Cardiac muscle cell (in vitro differentiated cells and primary cell): Measurements from ENCODE around the gene CD244. TPM values are rescaled to one million over a fixed set of nuclear protein-coding genes. Genes with fewer than 3 reads are reported as not detected.

Experiments used
- DNase-seq, 2 donors: peaks; one replicate each; pipeline versions ENCODE4 v3.0.0 to v3.0.0-alpha.2; 2010 to 2017; ENCODE audit warnings: low read depth in 1 of 2, low spot score in 1 of 2
- H3K27ac ChIP-seq: fragments of 200-600 bp; sonication (generic); 2 replicates; pipeline ENCODE4 v1.5.1; 2016
- H3K27me3 ChIP-seq: fragments of 200-600 bp; sonication (generic); 2 replicates; pipeline ENCODE4 v1.6.0; 2016; ENCODE audit warnings: control low read depth
- H3K36me3 ChIP-seq: fragments of 200-600 bp; sonication (generic); 2 replicates; pipeline ENCODE4 v1.5.1; 2016; ENCODE audit warnings: control low read depth
- H3K4me1 ChIP-seq: fragments of 200-600 bp; sonication (generic); 2 replicates; pipeline ENCODE4 v1.8.1; 2017; ENCODE audit warnings: low read depth, mild to moderate bottlenecking, mixed run types
- H3K4me3 ChIP-seq: fragments of 200-600 bp; sonication (generic); 2 replicates; pipeline ENCODE4 v1.5.1; 2016; ENCODE audit warnings: mild to moderate bottlenecking
- H3K9me3 ChIP-seq: fragments of 200-600 bp; sonication (generic); 2 replicates; pipeline ENCODE4 v1.5.1; 2017; ENCODE audit warnings: low read depth, mild to moderate bottlenecking, control low read depth
- polyA plus RNA-seq: library from polyadenylated mRNA; unstranded; fragments of >200 nt; fragmentation: Nextera tagmentation; extraction: Ambion mirVana; gene quantifications from 2 replicates; pipeline ENCODE4 v1.2.1, GENCODE V29; 2016
- total RNA-seq: library from RNA; depleted of rRNA; stranded (reverse); fragments of >200 nt; gene quantifications from 2 replicates; pipeline ENCODE4 v1.2.3, GENCODE V29; 2016
- TF ChIP-seq, protein P1 (sequence below): IDR thresholded peaks from 2 replicates; pipeline ENCODE4 v1.5.1; 2012; ENCODE audit warnings: low read depth, mild to moderate bottlenecking, low read length

The CD244 gene
- total and polyA plus RNA-seq, 2 experiments from 2014 or later, result 0.11 TPM; not detected in 1

- Histone ChIP-seq H3K27me3 (peaks cover 6% of the 10 kb centered on the region), H3K9me3 (no peaks in the 10 kb centered on the region), H3K4me1 (peaks cover 4% of the 10 kb centered on the region), H3K4me3 (no peak overlapping the region), H3K27ac (no peak overlapping the region), H3K36me3 (no peaks in the 10 kb centered on the region)
- TF ChIP-seq, protein P1, sequence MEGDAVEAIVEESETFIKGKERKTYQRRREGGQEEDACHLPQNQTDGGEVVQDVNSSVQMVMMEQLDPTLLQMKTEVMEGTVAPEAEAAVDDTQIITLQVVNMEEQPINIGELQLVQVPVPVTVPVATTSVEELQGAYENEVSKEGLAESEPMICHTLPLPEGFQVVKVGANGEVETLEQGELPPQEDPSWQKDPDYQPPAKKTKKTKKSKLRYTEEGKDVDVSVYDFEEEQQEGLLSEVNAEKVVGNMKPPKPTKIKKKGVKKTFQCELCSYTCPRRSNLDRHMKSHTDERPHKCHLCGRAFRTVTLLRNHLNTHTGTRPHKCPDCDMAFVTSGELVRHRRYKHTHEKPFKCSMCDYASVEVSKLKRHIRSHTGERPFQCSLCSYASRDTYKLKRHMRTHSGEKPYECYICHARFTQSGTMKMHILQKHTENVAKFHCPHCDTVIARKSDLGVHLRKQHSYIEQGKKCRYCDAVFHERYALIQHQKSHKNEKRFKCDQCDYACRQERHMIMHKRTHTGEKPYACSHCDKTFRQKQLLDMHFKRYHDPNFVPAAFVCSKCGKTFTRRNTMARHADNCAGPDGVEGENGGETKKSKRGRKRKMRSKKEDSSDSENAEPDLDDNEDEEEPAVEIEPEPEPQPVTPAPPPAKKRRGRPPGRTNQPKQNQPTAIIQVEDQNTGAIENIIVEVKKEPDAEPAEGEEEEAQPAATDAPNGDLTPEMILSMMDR, result no peak
- DNase-seq, result peak in 1 of 2 donors; percentile 10
Observed at GRCh38 chr1:160858507-160858906, 4.2 kb downstream of the CD244 start.

DNA sequence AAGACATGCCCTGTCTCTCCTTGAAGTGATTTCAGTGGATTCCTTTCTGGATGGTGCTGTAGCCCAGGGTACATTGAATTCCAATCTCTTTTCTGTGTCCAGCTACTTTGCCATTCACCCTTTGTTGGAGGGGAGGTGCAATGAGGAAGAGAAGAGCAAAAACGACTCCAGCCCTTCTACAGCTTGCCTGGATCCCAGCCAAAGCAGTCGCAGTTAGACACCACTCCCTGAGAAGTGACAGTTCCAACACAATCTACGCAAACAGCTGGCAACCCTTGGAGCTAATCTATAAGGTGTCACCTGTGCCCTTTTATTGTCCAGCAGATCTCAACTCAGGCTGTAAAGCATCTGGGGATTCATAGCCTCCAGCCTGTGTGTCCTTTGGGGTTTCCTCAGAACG is 4.6 kb downstream of the CD244 start:
- Histone ChIP-seq H3K4me1 (peaks cover 4% of the 10 kb centered on the region), H3K27ac (no peak overlapping the region), H3K27me3 (peaks cover 6% of the 10 kb centered on the region), H3K4me3 (no peak overlapping the region), H3K9me3 (no peaks in the 10 kb centered on the region), H3K36me3 (no peaks in the 10 kb centered on the region)
- no peak for DNase-seq
- TF ChIP-seq, protein P1, result no peak

DNA sequence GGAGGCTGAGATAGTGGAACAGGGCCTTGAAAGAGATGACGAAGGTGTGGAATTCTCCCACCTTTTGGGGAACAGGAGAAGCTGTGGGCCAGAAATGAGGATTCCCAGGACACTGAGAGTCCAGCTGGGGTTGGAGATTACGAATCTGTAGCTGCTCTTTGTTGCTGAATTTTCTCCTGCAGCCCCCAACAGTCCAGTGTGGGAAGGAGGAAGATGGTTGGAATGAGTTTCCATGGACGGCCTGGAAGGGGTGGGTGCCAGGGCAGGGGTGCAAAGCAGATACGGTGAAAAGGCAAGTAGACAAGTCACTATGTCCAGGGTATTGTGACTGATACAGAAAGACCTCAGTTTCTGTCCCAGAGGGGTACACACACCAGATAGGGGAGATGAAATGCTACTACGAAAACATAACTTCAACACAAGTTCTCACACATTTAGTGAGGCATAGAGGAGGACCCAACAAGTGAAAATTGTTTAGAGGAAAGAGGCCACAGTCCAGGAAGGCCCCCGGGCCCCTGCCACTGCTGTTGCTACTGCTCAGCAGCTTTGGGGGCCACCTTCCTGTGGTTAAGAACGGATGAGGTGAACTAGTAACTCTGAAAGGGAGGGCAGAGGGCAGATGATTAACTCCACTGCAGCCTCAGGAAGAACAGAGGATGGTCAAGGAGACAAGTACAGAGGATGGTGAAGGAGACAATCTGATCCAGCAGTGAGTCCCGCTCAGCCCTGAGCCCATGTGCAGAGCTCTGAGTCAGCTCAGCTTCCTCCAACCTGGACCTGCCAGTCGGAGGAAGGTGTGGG is 7.3 kb downstream of the CD244 start:
- DNase-seq, result no peak
- H3K27ac ChIP-seq, result no peak overlapping the region
- peaks cover 12% of the 10 kb centered on the region for H3K27me3 ChIP-seq
- H3K9me3 ChIP-seq, result no peaks in the 10 kb centered on the region
- no peaks in the 10 kb centered on the region for H3K36me3 ChIP-seq
- H3K4me1 ChIP-seq, result no peaks in the 10 kb centered on the region
- no peak overlapping the region for H3K4me3 ChIP-seq
- TF ChIP-seq, protein P1, result no peak

GRCh38 chr1:160853754-160854153 is 8.9 kb downstream of the CD244 start:
- DNase-seq, result no peak
- H3K4me1 ChIP-seq, result no peaks in the 10 kb centered on the region
- no peaks in the 10 kb centered on the region for H3K9me3 ChIP-seq
- TF ChIP-seq, protein P1, result no peak
- no peak overlapping the region for H3K4me3 ChIP-seq
- no peaks in the 10 kb centered on the region for H3K36me3 ChIP-seq
- H3K27ac ChIP-seq, result no peak overlapping the region
- peaks cover 14% of the 10 kb centered on the region for H3K27me3 ChIP-seq

- Histone ChIP-seq H3K9me3 (no peaks in the 10 kb centered on the region), H3K4me3 (no peak overlapping the region), H3K36me3 (no peaks in the 10 kb centered on the region), H3K27me3 (peaks cover 14% of the 10 kb centered on the region), H3K27ac (no peak overlapping the region), H3K4me1 (no peaks in the 10 kb centered on the region)
- DNase-seq, result no peak
- TF ChIP-seq, protein P1, result no peak
Observed at GRCh38 chr1:160853014-160853413, 9.7 kb downstream of the CD244 start.
